ENCODE data around the gene CEP97.

GRCh38 chr3:101702726-101703125 is 21.7 kb upstream of the CEP97 start:
- TF ChIP-seq POLR2AphosphoS5 (IDR thresholded peaks at IDR 0.05; ENCODE audit: low read depth, low read length) (no peak), POLR2A (IDR thresholded peaks at IDR 0.05; ENCODE audit: low read depth, low read length) (no peak), TAF1 (IDR thresholded peaks at IDR 0.05; ENCODE audit: borderline replicate concordance, low read depth, low read length) (no peak)

All from GM12892 (cell line).